ENCODE data around the gene METTL25B. TPM values are rescaled to one million over a fixed set of nuclear protein-coding genes. Genes with fewer than 3 reads are reported as not detected.

Gene METTL25B
- total and polyA plus RNA-seq, 2 of the 13 experiments (the other 11 are each of a cell fraction or from before 2014, with no cell fraction given) = 11.9 to 24.0 TPM

- peak; percentile 72 for TF ChIP-seq GMEB2 (CRISPR knock-in tag; IDR thresholded peaks at IDR 0.05; ENCODE audit: low read depth)
- TF ChIP-seq FOXC1 (CRISPR knock-in tag; IDR thresholded peaks at IDR 0.05; ENCODE audit: borderline replicate concordance) = peak; percentile 45; the same call in 1 of the 2 replicates
- no peak for TF ChIP-seq ZBTB49 (CRISPR knock-in tag; IDR thresholded peaks at IDR 0.05; ENCODE audit: borderline replicate concordance)
- no peak; the same call in 1 of the 2 replicates for TF ChIP-seq ZNF121 (CRISPR knock-in tag; IDR thresholded peaks at IDR 0.05)
- peak; percentile 73; the same call in 1 of the 2 replicates for TF ChIP-seq ARNTL (CRISPR knock-in tag; IDR thresholded peaks at IDR 0.05)
- peak; percentile 84 for TF ChIP-seq PRDM10 (CRISPR knock-in tag; IDR thresholded peaks at IDR 0.05; ENCODE audit: low read depth)
- peak; percentile 79 for TF ChIP-seq SALL1 (CRISPR knock-in tag; IDR thresholded peaks at IDR 0.05)
- peak; percentile 98; the same call in 2 of the 3 replicates for TF ChIP-seq MXI1 (IDR thresholded peaks at IDR 0.05; ENCODE audit: borderline replicate concordance, low read depth, low read length)
- TF ChIP-seq ZZZ3 (CRISPR knock-in tag; IDR thresholded peaks at IDR 0.05; ENCODE audit: borderline replicate concordance) = peak; percentile 95; the same call in 1 of the 2 replicates
- TF ChIP-seq ARID4A (CRISPR knock-in tag; IDR thresholded peaks at IDR 0.05; ENCODE audit: borderline replicate concordance) = peak; percentile 97
- peak; percentile 63; the same call in 1 of the 2 replicates for TF ChIP-seq HIC2 (CRISPR knock-in tag; IDR thresholded peaks at IDR 0.05; ENCODE audit: low read depth)
- 0 out of 2 replicates have a peak, but pooled peaks have one; percentile 23 for TF ChIP-seq GATAD2A (CRISPR knock-in tag; IDR thresholded peaks at IDR 0.05)
Observed at GRCh38 chr1:156740741-156741480, 12.6 kb downstream of the METTL25B start, which contains the start of gene MRPL24 (continued).

All from HepG2 (cell line).